AG04450 (cell line): ENCODE results near the gene FBXO47. TPM values are rescaled to one million over a fixed set of nuclear protein-coding genes. Genes with fewer than 3 reads are reported as not detected.
A peak's percentile ranks its signal among the peaks of the same experiment; 100 is the strongest.

Experiments
- CTCF ChIA-PET: fragments of 300-600, 350-600 bp; formaldehyde crosslinking; extraction: SDS; loops from one replicate; lab custom pipeline; 2022; ENCODE audit warnings: antibody characterized with exemption, inconsistent platforms; lab: Charles Lee
- POLR2A ChIA-PET: fragments of 350-600 bp; formaldehyde crosslinking; extraction: SDS; loops from one replicate; lab custom pipeline; 2021; ENCODE audit warnings: antibody characterized with exemption, inconsistent platforms; lab: Yijun Ruan, JAX
- DNase-seq: peaks from one replicate; pipeline ENCODE4 v3.0.0-alpha.2; 2011; ENCODE audit warnings: low read depth, low spot score
- H3K27ac ChIP-seq: one replicate; pipeline ENCODE4 v1.5.1; 2012; ENCODE audit warnings: low read depth, low read length, control low read depth
- H3K27me3 ChIP-seq: one replicate; pipeline ENCODE4 v1.6.0; 2012; ENCODE audit warnings: low read length; ENCODE audit not compliant: control insufficient read depth, insufficient read depth
- H3K4me3 ChIP-seq: 2 replicates; pipeline ENCODE4 v1.5.1; 2011; ENCODE audit warnings: mild to moderate bottlenecking, low read depth, low read length, control low read depth
- H3K9me3 ChIP-seq: 2 replicates; pipeline ENCODE4 v1.5.1; 2012; ENCODE audit warnings: low read length; ENCODE audit not compliant: control insufficient read depth, insufficient read depth
- polyA plus RNA-seq: library from polyadenylated mRNA; depleted of rRNA; stranded (reverse); fragments of >200 nt; gene quantifications from 2 replicates; pipeline ENCODE4 v1.2.3, GENCODE V29; 2011
- TF ChIP-seq, protein P1 (sequence below): IDR thresholded peaks from 2 replicates; pipeline ENCODE4 v1.5.1; 2011; ENCODE audit warnings: low read depth, low read length, control low read depth, inconsistent platforms

The FBXO47 gene
- polyA plus RNA-seq, 1 experiment, result not detected

DNA sequence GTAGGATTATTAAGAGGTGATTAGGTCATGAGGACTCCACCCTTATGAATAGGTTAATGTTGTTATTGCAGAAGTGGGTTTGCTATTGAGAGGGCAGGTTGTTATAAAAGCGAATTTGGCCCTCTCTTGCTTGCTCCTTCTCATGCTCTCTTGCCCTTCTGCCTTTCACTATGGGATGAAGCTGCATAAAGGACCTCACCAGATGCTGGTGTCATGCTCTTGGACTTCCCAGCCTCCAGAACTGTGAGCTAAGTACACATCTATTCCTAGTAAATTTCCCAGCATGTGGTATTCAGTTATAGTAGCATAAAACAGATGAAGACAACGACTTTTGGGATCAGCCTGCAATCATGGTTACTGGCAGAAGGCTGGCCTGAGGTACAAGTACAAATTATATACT is 41.4 kb upstream of the FBXO47 start:
- Histone ChIP-seq H3K9me3 (peaks cover 3% of the 10 kb centered on the region; the same call in 1 of the 2 replicates), H3K4me3 (no peak overlapping the region), H3K27ac (no peak overlapping the region), H3K27me3 (peaks cover 26% of the 10 kb centered on the region)
- CTCF ChIA-PET, result interaction anchor here (1.3 kb wide), 1 partner anchor 25 kb away, joined by 4 read pairs; no protein-coding TSS in a partner anchor
- TF ChIP-seq, protein P1, sequence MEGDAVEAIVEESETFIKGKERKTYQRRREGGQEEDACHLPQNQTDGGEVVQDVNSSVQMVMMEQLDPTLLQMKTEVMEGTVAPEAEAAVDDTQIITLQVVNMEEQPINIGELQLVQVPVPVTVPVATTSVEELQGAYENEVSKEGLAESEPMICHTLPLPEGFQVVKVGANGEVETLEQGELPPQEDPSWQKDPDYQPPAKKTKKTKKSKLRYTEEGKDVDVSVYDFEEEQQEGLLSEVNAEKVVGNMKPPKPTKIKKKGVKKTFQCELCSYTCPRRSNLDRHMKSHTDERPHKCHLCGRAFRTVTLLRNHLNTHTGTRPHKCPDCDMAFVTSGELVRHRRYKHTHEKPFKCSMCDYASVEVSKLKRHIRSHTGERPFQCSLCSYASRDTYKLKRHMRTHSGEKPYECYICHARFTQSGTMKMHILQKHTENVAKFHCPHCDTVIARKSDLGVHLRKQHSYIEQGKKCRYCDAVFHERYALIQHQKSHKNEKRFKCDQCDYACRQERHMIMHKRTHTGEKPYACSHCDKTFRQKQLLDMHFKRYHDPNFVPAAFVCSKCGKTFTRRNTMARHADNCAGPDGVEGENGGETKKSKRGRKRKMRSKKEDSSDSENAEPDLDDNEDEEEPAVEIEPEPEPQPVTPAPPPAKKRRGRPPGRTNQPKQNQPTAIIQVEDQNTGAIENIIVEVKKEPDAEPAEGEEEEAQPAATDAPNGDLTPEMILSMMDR, result no peak
- DNase-seq, result no peak
- POLR2A ChIA-PET, result no interaction called here

DNA sequence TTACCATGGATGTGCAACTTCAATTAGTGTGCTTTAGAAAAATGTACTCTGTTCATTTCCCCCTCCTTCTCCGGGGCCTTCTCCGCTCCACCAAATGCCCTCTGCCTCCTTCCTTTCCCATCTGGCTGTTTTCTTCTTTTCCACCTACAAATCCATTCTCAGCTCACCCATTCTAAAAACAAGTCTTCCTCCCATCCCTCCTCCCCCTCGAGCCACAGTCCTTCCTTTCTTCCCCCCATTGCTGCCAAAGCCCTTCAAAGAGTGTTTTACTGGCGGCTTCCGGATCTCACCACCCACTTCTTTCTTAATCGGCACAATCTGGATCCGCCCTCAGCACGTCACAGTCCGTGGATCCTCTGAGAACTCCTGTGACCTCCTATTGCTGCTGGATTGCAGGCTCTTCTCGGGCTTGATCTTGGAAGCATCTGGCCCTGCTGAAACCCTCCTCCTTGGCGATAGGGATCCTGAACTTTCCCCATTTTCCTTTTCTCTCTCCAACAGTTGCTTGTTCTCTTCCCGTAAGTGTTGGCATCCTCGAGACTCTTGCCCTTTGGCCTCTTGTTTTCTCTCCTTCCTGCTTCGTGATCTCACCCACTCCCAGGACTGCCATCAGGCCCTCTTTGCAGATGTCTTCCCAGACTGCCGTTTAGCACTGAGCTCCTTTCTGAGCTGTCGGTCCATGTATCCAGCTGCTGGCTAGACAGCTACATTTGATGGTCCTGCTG is 36.0 kb upstream of the FBXO47 start:
- Histone ChIP-seq H3K27ac (no peak overlapping the region), H3K27me3 (peaks cover 10% of the 10 kb centered on the region), H3K4me3 (no peak overlapping the region), H3K9me3 (peaks cover 4% of the 10 kb centered on the region; the same call in 1 of the 2 replicates)
- ChIA-PET POLR2A (no interaction called here), CTCF (interaction anchor here (4.3 kb wide), 1 partner anchor 20 kb away, joined by 21 read pairs; no protein-coding TSS in a partner anchor)
- no peak for DNase-seq
- TF ChIP-seq, protein P1, result no peak

DNA sequence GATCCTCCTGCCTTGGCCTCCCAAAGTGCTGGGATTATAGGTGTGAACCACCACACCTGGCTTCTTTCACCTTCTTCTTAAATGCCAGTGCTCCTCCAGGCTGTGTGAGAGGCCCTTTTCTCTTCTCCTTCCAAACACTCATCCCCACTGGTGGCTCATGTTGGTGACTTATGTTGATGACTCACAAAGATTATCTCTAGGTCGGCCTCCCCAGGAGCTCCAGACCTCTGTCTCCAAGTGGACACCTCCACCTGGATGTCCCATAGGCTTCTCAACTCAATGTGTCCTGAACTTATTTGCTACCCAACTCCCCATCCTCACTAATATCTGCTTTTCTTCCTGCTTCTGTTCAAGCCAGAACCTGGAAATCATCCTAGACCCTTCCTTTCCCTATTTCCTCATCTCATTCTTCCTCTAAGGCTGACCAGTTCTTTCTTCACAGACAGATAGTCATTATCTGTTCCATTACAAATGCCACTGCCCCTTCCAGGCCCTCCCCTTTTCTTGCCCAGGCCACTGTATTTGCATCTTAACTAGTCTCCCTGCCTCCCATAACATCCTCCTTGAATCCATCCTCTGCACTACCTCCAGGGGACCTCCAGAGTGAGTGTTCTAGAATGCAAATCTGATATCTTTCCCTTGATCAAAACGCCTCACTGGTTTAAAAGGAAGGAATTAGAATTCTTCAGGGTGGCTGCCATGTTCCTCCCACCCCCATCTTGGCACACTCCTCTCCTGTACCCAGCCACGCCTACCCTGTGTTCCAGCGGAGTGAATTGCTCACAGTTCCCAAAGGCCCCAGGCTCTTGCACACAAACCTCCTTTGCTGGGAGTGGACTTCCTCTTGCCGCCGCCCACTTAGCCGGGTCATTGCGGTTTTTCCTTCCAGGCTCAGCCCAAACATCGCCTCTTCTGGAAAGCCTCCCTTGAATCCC is 34.8 kb upstream of the FBXO47 start:
- no peak for DNase-seq
- TF ChIP-seq, protein P1, result no peak
- H3K9me3 ChIP-seq, result peaks cover 13% of the 10 kb centered on the region
- no peak overlapping the region for H3K27ac ChIP-seq
- ChIA-PET POLR2A (no interaction called here), CTCF (interaction anchor here (4.3 kb wide), 1 partner anchor 19 kb away, joined by 21 read pairs; no protein-coding TSS in a partner anchor)
- H3K27me3 ChIP-seq, result peaks cover 10% of the 10 kb centered on the region
- no peak overlapping the region for H3K4me3 ChIP-seq

DNA sequence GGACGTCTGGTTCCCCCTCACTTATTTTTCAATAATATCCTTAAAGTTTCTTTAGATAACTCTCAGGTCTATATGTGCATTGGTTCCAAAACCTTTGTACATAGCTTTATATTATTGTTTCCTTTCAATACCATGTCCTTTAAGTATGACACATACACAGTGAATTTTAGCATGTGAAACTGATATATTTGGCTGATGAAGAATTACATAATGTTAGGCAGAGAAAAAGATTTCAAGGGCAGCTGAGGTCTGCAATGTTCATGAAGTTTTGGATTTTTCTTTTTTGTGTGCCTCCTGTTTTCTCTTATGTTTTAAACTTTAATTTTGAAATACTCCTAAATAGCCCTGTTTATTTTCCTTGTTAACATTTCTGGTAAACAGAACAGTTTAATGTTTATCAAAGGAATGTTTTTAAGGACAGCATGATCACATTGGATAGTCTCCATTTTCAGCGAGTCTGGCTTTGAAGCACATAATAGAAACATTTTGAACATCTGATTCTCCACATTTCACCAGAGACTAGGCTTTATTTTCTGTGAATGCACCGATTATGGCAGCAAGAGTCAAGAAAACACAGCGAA is 32.9 kb upstream of the FBXO47 start:
- Histone ChIP-seq H3K27ac (peak overlapping the region; percentile 39), H3K27me3 (peaks cover 8% of the 10 kb centered on the region), H3K4me3 (no peak overlapping the region), H3K9me3 (peaks cover 20% of the 10 kb centered on the region)
- POLR2A ChIA-PET, result no interaction called here
- CTCF ChIA-PET, result interaction anchor here (1.0 to 4.3 kb wide), 3 partner anchors 17 to 174 kb away, joined by 3 to 21 read pairs (median 4); no protein-coding TSS in a partner anchor
- DNase-seq, result no peak
- TF ChIP-seq, protein P1, result no peak
